Activated naive CD4-positive, alpha-beta T cell treated with anti-CD3 and anti-CD28 coated beads, Interleukin-2, amount 50 U/mL, for 72 hours (primary cell): ENCODE results near the gene TMIGD2. TPM values are rescaled to one million over a fixed set of nuclear protein-coding genes. Genes with fewer than 3 reads are reported as not detected.
"Not testable (repeated sequence)": the region's sequence is repeated elsewhere in the genome, so short reads cannot be mapped to it uniquely, and the experiment has no call there.

Experiments used
- ATAC-seq, 2 donors: fragments of 150-1000 bp; cut with Tn5 transposase; 2 replicates each; pipeline ENCODE4 v1.10.0; 2021; ENCODE audit warnings: mild to moderate bottlenecking in 2 of 2, moderate library complexity in 2 of 2
- DNase-seq, 2 donors: peaks; one replicate each; pipeline ENCODE4 v3.0.0; 2021 to 2022; ENCODE audit warnings: low spot score in 2 of 2
- H3K27ac Mint-ChIP-seq, 2 donors: one replicate each; pipeline ENCODE4 v1.8.0; 2022; ENCODE audit warnings: mild to moderate bottlenecking in 2 of 2, mixed read lengths in 2 of 2
- H3K36me3 Mint-ChIP-seq, 2 donors: one replicate each; pipeline ENCODE4 v1.8.0; 2022; ENCODE audit warnings: mixed read lengths in 2 of 2
- H3K9me3 Mint-ChIP-seq, 2 donors: one replicate each; pipeline ENCODE4 v1.8.0; 2022; ENCODE audit warnings: mixed read lengths in 2 of 2
- total RNA-seq, 2 donors: library from RNA; stranded (reverse); gene quantifications; one replicate each; pipeline ENCODE4 v1.2.3, GENCODE V29; 2022

Gene TMIGD2
- total RNA-seq, 2 donors from 2014 or later: 10.7 to 45.2 TPM

DNA sequence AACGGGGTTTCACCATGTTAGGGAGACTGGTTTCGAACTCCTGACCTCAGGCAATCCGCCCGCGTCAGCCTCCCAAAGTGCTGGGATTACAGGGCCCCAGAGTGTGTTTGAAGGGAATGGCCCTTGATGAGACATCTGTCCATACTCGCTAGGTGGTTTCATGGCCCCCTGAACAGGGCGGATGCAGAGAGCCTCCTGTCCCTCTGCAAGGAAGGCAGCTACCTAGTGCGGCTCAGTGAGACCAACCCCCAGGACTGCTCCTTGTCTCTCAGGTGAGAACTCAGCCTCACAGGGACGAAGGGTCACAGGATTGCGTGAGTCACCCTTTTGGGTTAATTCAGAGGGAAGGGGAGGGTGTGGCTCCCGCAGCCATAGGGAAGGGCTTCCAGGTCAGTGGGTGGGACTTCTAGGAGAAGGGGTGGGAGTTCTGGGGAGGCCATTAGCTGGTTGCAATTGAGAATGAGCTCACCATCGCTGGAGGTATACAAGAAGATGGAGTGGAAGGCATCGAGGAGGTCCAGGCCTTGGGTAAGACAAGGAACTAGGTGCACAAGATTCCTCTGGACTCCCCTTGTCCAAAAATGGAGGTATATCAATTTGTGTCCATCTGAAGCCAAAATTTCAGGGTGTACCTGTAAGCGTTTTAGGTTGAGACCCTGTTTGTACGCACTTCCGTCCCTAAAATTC is 14.0 kb downstream of the TMIGD2 start:
- Mint-ChIP-seq H3K36me3 (no peaks in the 10 kb centered on the region), H3K9me3 (no peaks in the 10 kb centered on the region), H3K27ac (peak overlapping the region in 1 of 2 donors; percentile 65)
- ATAC-seq: no peak
- DNase-seq: no peak

- not testable (repeated sequence) for H3K27ac Mint-ChIP-seq, DNase-seq, H3K36me3 Mint-ChIP-seq, H3K9me3 Mint-ChIP-seq, ATAC-seq
Measured at GRCh38 chr19:4286141-4286540, 16.0 kb downstream of the TMIGD2 start.

DNA sequence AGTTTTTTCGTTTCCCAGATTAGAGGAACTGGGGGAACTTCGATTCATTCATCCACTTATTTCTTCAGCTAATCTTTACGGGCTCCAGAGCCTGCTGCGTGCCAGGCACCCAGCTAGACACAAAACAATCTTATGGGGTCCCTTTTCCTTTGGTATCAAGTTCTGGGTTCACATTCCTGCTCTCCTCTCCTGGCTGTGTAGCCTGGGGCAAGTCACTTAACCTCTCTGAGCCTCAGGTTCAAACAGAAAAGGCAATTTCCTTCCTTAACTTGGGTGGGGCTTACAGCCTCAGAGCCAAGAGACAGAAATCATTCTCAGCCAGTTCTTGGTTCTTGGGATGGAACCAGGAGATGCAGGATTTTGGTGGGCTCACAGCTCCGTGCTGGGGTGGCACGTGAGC is 17.2 kb downstream of the TMIGD2 start:
- no peak for DNase-seq
- no peak for ATAC-seq
- peaks cover 0 to under 1% of the 10 kb centered on the region in 2 donors for H3K36me3 Mint-ChIP-seq
- no peak overlapping the region for H3K27ac Mint-ChIP-seq
- no peaks in the 10 kb centered on the region for H3K9me3 Mint-ChIP-seq

DNA sequence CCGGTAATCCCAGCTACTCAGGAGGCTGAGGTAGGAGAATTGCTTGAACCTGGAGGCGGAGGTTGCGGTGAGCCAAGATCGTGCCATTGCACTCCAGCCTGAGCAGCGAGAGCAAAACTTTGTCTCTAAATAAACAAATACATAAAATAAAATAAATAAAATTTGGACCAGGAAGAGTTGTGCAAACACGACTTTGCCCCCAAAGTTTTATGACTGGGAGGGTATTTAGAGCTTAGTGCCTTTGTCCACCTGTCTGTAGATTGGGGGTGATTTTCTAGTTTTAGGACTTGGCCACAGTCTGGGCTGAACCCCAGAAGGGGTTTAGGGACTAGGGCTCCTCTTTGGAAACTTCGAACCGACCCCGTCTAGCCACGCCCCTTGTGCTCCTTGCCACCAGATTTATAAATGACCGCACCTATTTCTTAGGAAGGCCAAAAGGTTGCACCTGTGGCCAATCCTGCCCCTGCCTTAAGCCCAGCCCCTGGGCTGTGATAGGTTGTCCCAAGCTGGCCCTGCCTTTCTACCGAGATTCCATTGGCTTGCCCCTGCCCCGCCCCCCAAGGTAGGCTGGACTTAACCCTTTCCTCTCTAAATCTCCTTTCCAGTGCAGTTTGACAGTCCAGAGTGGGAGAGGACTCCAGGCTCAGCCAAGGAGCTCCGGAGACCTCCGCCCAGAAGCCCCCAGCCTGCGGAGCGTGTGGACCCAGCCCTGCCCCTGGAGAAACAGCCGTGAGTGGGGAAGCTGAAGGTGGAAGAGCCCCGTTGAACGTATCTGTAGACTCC is 17.8 kb downstream of the TMIGD2 start:
- Mint-ChIP-seq H3K27ac (no peak overlapping the region), H3K36me3 (peaks cover 0 to 4% of the 10 kb centered on the region in 2 donors), H3K9me3 (no peaks in the 10 kb centered on the region)
- ATAC-seq (peak in 1 of 2 donors; percentile 71), DNase-seq (no peak)

- H3K27ac Mint-ChIP-seq: no peak overlapping the region
- H3K36me3 Mint-ChIP-seq: peaks cover 0 to 4% of the 10 kb centered on the region in 2 donors
- H3K9me3 Mint-ChIP-seq: no peaks in the 10 kb centered on the region
- DNase-seq: no peak
- peak in 1 of 2 donors; percentile 23 for ATAC-seq
Measured at GRCh38 chr19:4279530-4280422, 22.4 kb downstream of the TMIGD2 start.

DNA sequence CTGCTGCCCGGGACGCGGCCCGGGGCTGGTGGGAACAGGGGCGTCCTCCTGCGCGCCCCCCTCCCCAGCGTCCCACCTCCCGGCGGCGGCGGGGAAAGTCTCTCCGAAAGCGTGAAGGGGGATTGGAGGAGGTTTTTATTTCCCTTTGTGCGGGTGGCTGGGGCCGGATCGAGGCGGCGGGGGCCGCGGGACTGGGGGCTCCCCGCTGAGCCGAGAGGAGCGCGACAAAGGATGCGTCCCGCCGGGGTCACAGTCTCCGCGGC is 23.0 kb downstream of the TMIGD2 start:
- H3K9me3 Mint-ChIP-seq: no peaks in the 10 kb centered on the region
- H3K27ac Mint-ChIP-seq: no peak overlapping the region
- DNase-seq: no peak
- no peak for ATAC-seq
- H3K36me3 Mint-ChIP-seq: peaks cover 0 to 4% of the 10 kb centered on the region in 2 donors

- Mint-ChIP-seq H3K9me3 (no peaks in the 10 kb centered on the region), H3K36me3 (peaks cover 0 to 4% of the 10 kb centered on the region in 2 donors), H3K27ac (no peak within 1 kb of the TSS)
- DNase-seq (no peak), ATAC-seq (no peak)
Measured at GRCh38 chr19:4278419-4279266, 23.5 kb downstream of the TMIGD2 start, which contains the start of gene SHD. TSS of gene SHD (plus strand) at chr19:4279266. CDS start at chr19:4280064, 798 bp downstream.

GRCh38 chr19:4278010-4278409 is 24.2 kb downstream of the TMIGD2 start:
- peaks cover 0 to 4% of the 10 kb centered on the region in 2 donors for H3K36me3 Mint-ChIP-seq
- H3K9me3 Mint-ChIP-seq: no peaks in the 10 kb centered on the region
- ATAC-seq (no peak), DNase-seq (no peak)
- H3K27ac Mint-ChIP-seq: no peak overlapping the region

DNA sequence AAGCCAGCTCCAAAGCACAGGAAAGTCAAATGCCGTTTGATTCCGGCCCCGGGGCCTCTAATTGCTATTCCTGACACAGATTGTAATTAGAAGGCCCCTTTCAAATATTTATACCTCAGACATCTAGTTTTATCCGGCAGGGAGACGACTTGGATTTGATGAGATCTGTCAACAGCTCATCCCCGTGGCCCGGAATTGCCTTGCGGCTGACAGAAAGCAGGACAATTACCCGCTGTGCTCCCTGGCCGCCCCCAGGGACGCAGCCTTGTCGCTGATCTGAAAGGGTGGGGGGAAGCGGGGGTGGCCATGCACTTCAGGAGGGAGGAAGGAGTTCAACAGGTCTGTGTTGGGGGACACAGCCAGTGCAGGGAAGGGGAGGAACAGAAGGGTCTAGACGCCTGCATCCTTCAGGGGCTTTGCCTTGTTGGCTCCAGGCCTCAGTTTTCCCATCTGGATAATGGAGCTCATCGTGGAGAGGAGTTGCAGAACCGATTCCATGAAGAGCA is 24.9 kb downstream of the TMIGD2 start:
- Mint-ChIP-seq H3K9me3 (no peaks in the 10 kb centered on the region), H3K36me3 (peaks cover 0 to 4% of the 10 kb centered on the region in 2 donors), H3K27ac (no peak overlapping the region)
- ATAC-seq (no peak), DNase-seq (no peak)

DNA sequence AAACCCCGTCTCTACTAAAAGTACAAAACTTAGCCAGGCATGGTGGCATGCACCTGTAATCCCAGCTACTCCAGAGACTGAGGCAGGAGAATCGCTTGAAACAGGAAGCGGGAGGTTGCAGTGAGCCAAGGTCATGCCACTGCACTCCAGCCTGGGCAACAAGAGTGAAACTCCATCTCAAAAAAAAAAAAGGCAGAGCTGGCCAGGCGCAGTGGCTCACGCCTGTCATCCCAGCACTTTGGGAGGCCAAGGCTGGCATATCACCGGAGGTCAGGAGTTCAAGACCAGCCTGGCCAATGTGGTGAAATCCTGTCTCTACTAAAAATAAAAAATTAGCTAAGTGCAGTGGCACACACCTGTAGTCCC is 27.9 kb downstream of the TMIGD2 start:
- H3K27ac Mint-ChIP-seq, ATAC-seq, H3K9me3 Mint-ChIP-seq, DNase-seq, H3K36me3 Mint-ChIP-seq: not testable (repeated sequence)

- DNase-seq: no peak
- Mint-ChIP-seq H3K27ac (no peak overlapping the region), H3K36me3 (peaks cover 0 to 5% of the 10 kb centered on the region in 2 donors), H3K9me3 (no peaks in the 10 kb centered on the region)
- no peak for ATAC-seq
Measured at GRCh38 chr19:4272894-4273293, 29.3 kb downstream of the TMIGD2 start.

DNA sequence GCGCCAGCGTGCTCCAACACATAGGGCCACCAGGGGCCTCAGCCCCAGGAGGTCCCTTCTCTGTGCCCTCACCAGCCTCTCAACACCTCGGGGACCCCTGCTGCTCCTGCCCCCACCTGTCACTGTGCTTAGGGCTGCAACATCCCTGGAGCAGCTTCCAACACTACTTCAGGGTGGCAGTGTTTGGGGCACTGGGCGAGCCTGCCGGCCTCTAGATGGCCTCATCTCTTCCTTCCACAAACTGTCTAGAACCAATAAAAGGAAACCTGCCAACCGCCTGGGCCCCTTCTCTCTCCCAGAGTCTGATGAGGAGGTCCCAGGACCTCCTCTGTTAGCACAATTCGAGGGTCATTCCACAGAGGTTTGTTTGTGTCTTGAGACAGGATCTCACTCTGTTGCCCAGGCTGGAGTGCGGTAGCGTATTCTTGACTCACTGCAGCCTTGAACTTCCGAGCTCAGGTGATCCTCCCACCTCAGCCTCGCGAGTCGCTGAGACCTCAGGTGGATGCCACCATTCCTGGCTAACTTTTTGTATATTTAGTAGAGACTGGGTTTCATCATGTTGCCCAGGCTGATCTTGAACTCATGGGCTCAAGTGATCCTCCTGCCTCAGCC is 33.3 kb downstream of the TMIGD2 start:
- Mint-ChIP-seq H3K9me3 (no peaks in the 10 kb centered on the region), H3K36me3 (peaks cover 0 to 5% of the 10 kb centered on the region in 2 donors), H3K27ac (peak overlapping the region in 1 of 2 donors; percentile 60)
- DNase-seq: no peak
- no peak for ATAC-seq

DNA sequence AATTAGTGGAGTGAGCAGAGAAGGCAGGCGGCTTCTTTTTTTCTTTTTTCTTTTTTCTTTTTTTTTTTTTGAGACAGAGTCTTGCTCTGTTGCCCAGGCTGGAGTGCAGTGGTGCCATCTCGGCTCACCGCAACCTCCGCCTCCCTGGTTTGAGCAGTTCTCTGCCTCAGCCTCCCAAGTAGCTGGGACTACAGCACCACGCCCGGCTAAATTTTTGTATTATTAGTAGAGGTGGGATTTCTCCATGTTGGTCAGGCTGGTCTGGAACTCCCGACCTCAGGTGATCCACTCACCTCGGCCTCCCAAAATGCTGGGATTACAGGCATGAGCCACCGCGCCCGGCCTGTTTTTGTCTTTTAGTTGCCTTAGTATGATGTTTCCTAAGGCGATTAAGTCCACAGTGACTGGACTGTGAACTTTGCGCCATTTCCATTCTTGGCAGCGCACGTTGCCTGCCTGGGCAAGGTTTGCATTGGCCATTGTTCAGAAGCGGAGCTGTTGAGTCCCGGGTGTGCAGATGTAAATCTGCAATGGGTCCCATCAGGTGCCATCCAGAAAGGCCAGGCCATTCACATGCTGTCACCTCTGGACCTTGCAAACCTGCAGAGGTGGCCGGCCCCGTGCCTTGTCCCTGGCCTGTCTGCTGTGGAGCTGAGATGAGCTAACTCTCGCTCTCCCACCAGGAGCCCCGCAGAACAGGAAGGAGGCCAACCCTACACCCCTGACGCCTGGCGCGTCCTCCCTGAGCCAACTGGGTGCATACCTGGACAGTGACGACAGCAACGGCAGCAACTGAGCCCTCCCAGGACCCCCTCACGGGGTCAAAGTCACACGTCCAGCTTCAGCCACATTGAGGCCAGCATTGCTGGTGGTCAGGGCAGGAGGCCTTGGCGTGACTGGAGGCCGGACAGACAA is 34.0 kb downstream of the TMIGD2 start:
- H3K36me3 Mint-ChIP-seq: peaks cover 0 to 5% of the 10 kb centered on the region in 2 donors
- DNase-seq (no peak), ATAC-seq (no peak)

DNA sequence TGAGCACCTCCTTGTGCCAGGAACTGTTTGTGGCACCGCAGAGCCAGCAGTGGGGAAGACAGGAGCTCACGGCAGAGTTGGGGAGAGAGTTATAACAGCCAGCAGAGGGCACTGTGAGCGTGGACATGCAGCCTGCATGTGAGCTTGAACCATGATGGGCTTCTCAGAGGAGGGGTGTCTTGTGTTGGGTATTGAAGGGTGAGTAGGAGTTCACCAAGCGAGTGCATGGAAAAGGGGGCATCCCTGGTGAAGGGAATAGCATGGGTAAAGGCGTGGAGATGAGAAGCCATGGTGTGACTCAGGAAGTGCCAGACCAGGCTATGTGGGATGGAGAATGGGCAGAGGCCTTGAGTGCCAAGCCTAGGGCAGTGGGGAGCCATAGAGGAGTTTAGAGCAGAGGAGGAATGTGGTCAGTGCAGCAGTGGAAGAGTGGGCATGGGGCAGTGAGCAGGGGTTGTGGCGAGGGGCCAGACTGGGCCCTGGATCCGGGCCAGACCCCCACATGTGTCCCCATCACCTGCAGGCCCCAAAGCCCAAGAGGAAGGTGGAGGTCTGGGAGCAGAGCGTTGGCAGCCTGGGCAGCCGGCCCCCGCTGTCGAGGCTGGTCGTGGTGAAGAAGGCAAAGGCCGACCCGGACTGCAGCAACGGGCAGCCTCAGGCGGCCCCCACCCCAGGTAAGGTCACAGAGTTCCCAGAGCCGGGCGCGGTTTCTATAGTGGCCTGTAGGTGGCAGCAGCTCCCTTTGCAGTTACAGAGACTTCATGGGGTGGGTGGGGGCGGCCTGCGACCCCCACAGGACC is 34.9 kb downstream of the TMIGD2 start:
- no peaks in the 10 kb centered on the region for H3K9me3 Mint-ChIP-seq
- ATAC-seq (peak; percentile 75 to 77), DNase-seq (peak in 1 of 2 donors; percentile 78)
- peak overlapping the region; percentile 1 to 59 for H3K27ac Mint-ChIP-seq
- peaks cover 0 to 5% of the 10 kb centered on the region in 2 donors for H3K36me3 Mint-ChIP-seq

More for the DNA sequence above, 34.0 kb downstream of the TMIGD2 start:
- no peak overlapping the region for H3K27ac Mint-ChIP-seq
- no peaks in the 10 kb centered on the region for H3K9me3 Mint-ChIP-seq
